Embryonic facial prominence (tissue), 1 donor: Measurements from ENCODE around the gene RGS3.
"Not testable (repeated sequence)": the region's sequence is repeated elsewhere in the genome, so short reads cannot be mapped to it uniquely, and the experiment has no call there.

Experiments
- DNase-seq: peaks from one replicate; pipeline ENCODE4 v3.0.0-alpha.2; 2016; ENCODE audit errors: extremely low spot score

Gene RGS3

GRCh38 chr9:113463418-113464285, at the start of gene RGS3:
Gene RGS3, plus strand, starts transcription at chr9:113463727. Its CDS starts 76 bp downstream, at chr9:113463803.
- no peak for DNase-seq

GRCh38 chr9:113416149-113416721, 47.3 kb upstream of the RGS3 start:
- no peak for DNase-seq

DNA sequence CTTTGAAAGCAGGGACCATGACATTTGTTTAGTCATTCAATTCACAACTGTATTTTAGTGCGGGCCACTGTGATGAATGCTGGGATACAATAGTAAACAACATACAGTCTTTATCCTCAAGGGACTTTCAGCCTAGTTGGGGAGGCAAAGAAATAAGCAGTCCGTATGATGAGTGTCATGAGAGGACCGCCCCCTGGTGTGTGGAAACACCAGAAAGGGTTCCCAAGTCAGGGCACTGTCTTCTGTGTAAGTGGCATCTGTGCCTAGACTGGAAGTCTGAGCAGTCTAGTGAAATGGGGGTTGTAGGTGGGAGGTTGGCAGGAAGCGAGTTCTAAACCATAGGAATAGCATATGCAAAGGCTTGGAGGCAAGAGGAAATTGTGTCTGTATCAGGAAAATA, 46.2 kb upstream of the RGS3 start:
- DNase-seq, result no peak

DNA sequence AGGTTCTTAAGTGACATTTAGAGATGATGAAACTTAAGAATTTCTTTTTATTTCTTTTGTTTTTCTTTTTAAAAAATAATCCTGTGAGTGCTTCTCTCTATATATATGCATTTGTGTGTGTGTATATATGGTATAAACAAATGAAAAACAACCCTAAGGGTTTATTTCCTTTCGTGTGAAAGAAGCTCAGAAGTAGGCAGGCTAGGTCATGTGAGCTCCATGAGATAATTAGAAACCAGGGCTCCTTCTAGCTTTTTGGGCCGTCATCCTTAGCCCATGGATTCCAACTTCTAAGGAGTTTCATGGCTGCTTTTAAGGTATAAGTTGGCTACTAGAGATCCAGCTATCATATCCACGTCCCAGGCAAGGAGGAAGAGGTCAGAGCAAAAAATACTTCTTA, 41.8 kb upstream of the RGS3 start:
- no peak for DNase-seq

DNA sequence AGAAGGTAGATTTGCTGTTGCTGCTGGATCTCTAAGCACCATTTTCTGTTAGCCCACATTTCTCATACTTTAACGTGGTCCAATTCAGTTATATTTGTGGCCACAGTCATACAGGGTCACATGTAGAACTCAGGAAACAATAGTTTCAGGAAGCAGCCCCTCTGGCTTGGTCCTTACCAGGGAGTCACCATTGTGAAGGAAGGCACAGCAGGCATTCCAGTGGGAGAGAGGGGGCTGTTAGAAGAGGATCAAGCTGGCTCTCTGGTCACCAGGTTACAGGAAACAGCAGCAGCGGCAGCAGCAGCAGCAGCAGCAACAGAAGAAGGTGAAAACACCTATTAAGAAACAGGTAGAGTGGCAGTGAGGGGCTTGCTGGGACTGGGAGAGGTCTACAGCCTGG, 38.5 kb upstream of the RGS3 start:
- DNase-seq, result no peak

- no peak for DNase-seq
These were observed 36.8 kb upstream of the RGS3 start for GRCh38 chr9:113426701-113427100.

DNA sequence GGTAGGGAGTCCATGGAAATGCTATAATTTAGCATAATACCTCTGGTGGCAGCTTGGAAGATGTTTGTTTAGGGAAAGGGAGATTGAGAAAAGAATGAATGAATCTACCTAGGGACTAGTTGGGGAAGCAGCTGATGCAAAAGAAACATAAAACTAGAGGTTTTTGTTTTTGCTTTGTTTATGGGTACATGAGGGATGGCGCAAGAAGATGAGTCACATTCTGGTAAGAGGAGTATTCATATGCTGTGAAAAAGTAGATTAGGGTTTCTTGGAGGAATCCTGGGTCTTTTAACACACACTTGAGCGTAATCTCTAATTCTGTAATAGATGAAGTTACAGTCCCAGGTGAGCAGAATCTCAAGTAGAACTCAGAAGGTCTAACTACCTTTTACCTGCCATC, 35.9 kb upstream of the RGS3 start:
- no peak for DNase-seq

- no peak for DNase-seq
These were observed 35.4 kb upstream of the RGS3 start for GRCh38 chr9:113428062-113428615.

DNA sequence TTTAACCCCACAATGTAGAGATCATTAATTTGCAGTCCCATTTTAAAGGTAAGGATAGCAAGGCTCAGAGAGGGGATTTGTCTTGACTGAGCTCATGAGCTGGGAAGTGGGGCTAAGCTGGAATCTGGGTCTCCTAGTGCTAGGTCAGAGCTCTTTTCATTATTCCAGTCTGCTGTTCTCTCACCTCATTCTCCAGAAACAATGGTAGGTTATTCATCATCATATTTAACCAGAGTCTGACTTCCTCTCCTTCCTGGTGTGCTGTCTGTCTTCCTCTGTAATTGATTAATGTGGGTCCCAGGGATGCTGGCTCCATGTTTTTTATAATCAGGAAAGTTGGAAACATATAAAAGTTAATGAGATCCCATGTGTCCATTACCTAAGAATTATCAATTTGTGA, 32.3 kb upstream of the RGS3 start:
- DNase-seq, result no peak

DNA sequence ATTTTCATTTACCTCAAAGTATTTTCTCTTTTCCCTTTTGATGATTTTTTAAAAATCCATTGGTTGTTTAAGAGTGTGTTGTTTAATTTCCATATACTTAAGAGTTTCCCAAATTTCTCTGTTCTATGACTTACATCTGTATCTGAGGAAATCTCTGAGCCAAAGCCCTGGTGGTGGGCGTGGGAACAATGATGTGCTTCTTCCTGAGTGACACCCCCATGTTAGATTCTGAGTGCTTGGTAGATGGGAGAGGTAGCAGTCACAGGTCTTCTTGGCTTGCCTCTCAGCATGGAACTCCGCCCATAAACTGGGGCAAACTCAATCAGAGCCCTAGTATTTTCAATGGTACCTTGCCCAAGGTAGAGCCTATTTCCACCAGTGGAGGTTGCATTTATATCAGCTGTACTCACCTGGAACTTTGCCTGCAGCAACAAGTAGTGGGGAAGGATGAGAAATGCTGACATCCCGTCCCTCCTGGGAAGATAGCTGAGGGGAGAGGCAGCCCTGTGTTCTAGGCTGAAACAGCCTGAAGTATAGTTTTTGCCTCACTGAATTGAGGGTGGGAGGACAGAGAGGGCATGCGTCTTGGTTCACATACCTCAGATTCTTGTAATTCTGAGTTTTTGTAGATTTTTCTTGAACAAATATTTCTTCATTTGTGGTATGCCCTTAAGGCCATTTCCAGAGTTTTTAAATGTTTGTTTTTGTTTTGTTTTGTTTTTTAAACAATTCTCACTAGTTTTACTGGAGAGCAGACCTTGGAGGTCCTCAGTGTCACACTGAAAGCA, 26.6 kb upstream of the RGS3 start:
- no peak for DNase-seq

DNA sequence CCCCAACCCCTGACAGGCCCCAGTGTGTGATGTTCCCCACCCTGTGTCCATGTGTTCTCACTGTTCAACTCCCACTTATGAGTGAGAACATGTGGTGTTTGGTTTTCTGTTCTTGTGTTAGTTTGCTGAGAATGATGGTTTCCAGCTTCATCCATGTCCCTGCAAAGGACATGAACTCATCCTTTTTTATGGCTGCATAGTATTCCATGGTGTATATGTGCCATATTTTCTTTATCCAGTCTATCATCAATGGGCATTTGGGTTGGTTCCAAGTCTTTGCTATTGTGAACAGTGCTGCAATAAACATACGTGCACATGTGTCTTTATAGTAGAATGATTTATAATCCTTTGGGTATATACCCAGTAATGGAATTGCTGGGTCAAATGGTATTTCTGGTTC, 25.8 kb upstream of the RGS3 start:
- DNase-seq, result not testable (repeated sequence)

GRCh38 chr9:113444736-113445135, 18.8 kb upstream of the RGS3 start:
- DNase-seq, result no peak

DNA sequence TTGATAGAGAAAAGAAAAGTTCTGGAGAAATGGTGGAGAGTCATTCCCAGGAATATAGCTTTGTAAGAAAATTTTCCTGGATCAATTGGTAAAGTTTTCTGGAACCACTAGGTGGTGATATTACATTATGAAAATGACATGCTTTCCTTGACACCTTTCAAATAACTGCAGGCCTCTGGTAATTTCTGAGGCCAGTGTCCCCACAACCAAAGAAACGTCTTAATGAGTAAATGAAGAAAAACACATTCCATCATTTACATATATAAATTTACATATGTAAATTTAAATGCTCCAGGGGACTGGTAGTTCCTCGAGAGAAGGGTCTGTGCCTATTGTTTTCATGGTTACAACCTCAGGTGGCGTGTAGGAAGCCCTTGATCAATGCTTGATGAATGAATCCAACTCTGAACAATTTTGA, 17.2 kb upstream of the RGS3 start:
- DNase-seq, result no peak

DNA sequence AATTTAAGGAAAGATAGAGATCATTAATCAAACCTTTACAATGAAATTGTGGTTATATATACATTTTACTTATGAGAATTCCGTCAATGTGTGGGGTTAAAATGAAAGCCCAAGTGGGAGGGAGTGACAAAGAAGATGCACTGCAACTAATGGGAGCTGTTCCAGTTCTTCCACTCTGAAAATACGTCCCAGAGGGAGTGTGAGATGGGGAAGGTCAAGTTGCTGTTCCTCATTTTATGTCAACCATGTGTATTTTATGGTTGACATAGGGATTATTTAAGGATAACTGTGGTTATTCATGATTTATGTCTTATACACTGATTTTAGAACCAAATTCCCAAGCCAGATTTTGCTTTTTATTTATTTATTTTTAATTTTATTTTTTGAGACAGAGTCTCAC, 14.2 kb upstream of the RGS3 start:
- DNase-seq, result no peak

- no peak for DNase-seq
These were observed 11.4 kb upstream of the RGS3 start for GRCh38 chr9:113452113-113452605.

GRCh38 chr9:113454914-113455761, 8.4 kb upstream of the RGS3 start:
- no peak for DNase-seq

DNA sequence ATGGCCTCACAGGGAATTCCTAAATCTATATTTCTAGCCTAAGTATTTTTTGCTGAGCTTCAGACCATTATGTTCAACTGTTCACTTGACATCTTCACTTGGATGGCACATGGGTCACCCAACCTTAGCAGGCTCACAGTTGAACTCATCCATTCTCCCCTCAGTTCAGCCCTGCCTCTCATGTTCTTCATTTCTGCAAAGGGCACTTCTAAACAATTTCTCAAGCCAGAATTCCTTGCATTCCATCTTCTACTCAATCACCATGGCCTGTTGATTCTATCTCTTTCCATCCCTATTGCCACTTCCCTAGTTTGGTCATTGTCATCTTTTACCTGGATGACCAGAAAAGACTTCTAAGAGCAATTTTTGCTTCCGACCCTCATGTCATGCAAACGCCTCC, 7.3 kb upstream of the RGS3 start:
- no peak for DNase-seq

DNA sequence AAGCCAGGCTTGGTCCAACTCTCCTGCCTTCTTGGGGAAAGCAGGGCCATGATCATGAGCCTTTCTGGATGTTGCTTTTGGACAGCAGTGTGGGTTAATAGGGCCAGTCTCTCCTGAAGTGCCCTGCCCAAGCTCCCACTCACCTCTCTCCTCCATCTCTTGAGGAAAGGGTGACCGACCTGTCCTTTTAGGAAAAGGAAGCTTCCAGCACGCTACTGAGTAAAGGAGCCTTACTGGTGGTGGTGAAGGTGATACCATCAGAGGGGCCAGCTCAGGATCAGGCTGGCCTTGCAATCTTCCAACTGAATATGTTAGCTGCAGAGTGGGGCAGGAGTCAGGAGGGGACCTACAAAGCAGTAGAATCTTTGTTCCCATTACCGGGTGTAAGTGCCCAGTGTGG, 2.2 kb upstream of the RGS3 start:
- DNase-seq, result no peak

DNA sequence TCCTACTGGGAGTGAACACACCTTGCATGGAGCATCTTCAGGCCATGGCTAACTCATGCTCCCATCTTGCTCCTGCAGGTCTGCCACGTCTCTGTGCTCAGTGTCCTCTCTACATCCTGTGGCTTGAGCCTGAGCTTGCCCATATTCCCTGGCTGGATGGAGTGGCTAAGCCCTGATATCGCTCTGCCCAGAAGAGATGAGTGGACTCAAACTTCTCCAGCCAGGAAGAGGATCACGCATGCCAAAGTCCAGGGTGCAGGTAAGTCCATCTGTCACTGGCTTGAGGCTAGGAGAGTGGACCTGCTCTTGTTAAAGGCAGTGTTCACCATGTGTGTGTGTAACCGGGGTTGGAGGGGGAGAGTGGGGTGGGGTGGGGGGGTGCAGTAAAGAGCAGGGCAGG, 1.6 kb upstream of the RGS3 start:
- no peak for DNase-seq

DNA sequence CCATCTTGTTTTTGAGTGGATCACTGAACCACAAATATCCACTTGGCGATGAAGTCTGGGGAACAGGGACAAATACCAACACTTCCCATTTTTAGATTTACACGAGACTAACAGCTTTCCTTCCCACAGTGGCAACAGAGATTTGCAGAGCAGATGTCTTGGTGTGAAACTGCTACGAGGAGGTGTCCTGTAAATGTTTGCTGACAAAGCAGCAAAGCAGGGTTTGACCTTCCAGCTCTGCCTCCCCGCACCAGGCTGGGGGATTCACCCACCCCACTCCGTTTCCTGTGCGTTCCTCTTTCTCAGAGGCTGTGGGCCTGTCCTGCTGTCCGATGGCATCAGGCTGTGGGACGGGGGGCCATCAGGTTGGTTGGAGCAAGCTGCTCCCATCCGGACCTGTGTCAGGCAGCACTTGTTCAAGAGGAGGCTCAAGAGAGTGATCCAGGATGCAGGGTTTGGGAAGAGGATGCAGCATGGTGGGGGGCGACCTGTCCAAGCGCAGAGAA, 693 bp upstream of the RGS3 start:
- DNase-seq, result no peak

GRCh38 chr9:113464286-113464660, 746 bp downstream of the RGS3 start:
- no peak for DNase-seq
